ENCODE results near the gene KIAA1958. TPM values are rescaled to one million over a fixed set of nuclear protein-coding genes. Genes with fewer than 3 reads are reported as not detected.

The KIAA1958 gene
- polyA plus RNA-seq, 3 donors = 1.9 to 4.2 (median 1.9) TPM

- H3K4me1 ChIP-seq (ENCODE audit: control insufficient read depth in 1 of 2, insufficient read depth in 2 of 2, low read length in 2 of 2) = no peaks in the 10 kb centered on the region
- H3K4me3 ChIP-seq (replicated peaks in 1 of 3; ENCODE audit: low read depth in 2 of 3, low read length in 3 of 3) = no peak overlapping the region
- H3K79me2 ChIP-seq (ENCODE audit: insufficient read depth, low read length) = peaks cover 41% of the 10 kb centered on the region
- peaks cover 0 to 4% (median 0%) of the 10 kb centered on the region in 3 donors for H3K27me3 Mint-ChIP-seq (ENCODE audit: low read depth in 3 of 3)
- no peak overlapping the region for H2AFZ ChIP-seq (ENCODE audit: insufficient read depth, low read depth, low read length, poor library complexity, severe bottlenecking)
- no peaks in the 10 kb centered on the region for H4K20me1 ChIP-seq (ENCODE audit: insufficient read depth, low read length)
- no peak overlapping the region for H3K4me2 ChIP-seq (replicated peaks; ENCODE audit: extremely low read depth, low read length, poor library complexity, severe bottlenecking)
- no peak for DNase-seq
- H3K27ac ChIP-seq (ENCODE audit: low read depth in 1 of 2, low read length in 2 of 2) = no peak overlapping the region
- no peak for TF ChIP-seq CTCF (IDR thresholded peaks at IDR 0.05)
- H3K27ac Mint-ChIP-seq = peak overlapping the region in 1 of 7 donors; percentile 14
- no peaks in the 10 kb centered on the region for H3K36me3 ChIP-seq (replicated peaks in 1 of 2; ENCODE audit: control insufficient read depth in 1 of 2, insufficient read depth in 2 of 2, low read length in 2 of 2)
- no peak overlapping the region for H3K4me3 Mint-ChIP-seq
- peaks cover 0 to 1% (median 0%) of the 10 kb centered on the region in 7 donors for H3K9me3 Mint-ChIP-seq
- H3K27me3 ChIP-seq (ENCODE audit: control insufficient read depth in 2 of 2, insufficient read depth in 2 of 2, low read length in 2 of 2) = no peaks in the 10 kb centered on the region
- no peak overlapping the region for H3K9ac ChIP-seq (ENCODE audit: insufficient read depth, low read length, poor library complexity, severe bottlenecking)
- WGBS (ENCODE audit: insufficient coverage) = 100% methylated on average over 2 of the region's 4 CpGs
- H3K36me3 Mint-ChIP-seq = peaks cover 5 to 6% of the 10 kb centered on the region in 2 donors
- H3K9me3 ChIP-seq (replicated peaks in 1 of 2; ENCODE audit: control insufficient read depth in 1 of 2, insufficient read depth in 1 of 2, low read length in 2 of 2) = no peaks in the 10 kb centered on the region
- H3K4me1 Mint-ChIP-seq = peaks cover 2% of the 10 kb centered on the region
- intact Hi-C loops (cut with micrococcal nuclease) = no loop called here
Measured at GRCh38 chr9:112505607-112506006, 19.0 kb downstream of the KIAA1958 start.

- Mint-ChIP-seq H3K9me3 (peaks cover 0 to 1% (median 0%) of the 10 kb centered on the region in 7 donors), H3K4me3 (no peak overlapping the region), H3K27me3 (ENCODE audit: low read depth in 3 of 3) (peaks cover 0 to 4% (median 0%) of the 10 kb centered on the region in 3 donors), H3K4me1 (peaks cover under 1% of the 10 kb centered on the region), H3K27ac (no peak overlapping the region), H3K36me3 (peaks cover under 1 to 3% of the 10 kb centered on the region in 2 donors)
- Histone ChIP-seq H3K36me3 (replicated peaks in 1 of 2; ENCODE audit: control insufficient read depth in 1 of 2, insufficient read depth in 2 of 2, low read length in 2 of 2) (no peaks in the 10 kb centered on the region), H3K79me2 (ENCODE audit: insufficient read depth, low read length) (peaks cover 36% of the 10 kb centered on the region), H3K4me2 (replicated peaks; ENCODE audit: extremely low read depth, low read length, poor library complexity, severe bottlenecking) (no peak overlapping the region), H3K27ac (ENCODE audit: low read depth in 1 of 2, low read length in 2 of 2) (no peak overlapping the region), H3K9ac (ENCODE audit: insufficient read depth, low read length, poor library complexity, severe bottlenecking) (no peak overlapping the region), H3K4me3 (replicated peaks in 1 of 3; ENCODE audit: low read depth in 2 of 3, low read length in 3 of 3) (no peak overlapping the region), H4K20me1 (ENCODE audit: insufficient read depth, low read length) (no peaks in the 10 kb centered on the region), H3K4me1 (ENCODE audit: control insufficient read depth in 1 of 2, insufficient read depth in 2 of 2, low read length in 2 of 2) (no peaks in the 10 kb centered on the region), H3K9me3 (replicated peaks in 1 of 2; ENCODE audit: control insufficient read depth in 1 of 2, insufficient read depth in 1 of 2, low read length in 2 of 2) (no peaks in the 10 kb centered on the region), H3K27me3 (ENCODE audit: control insufficient read depth in 2 of 2, insufficient read depth in 2 of 2, low read length in 2 of 2) (no peaks in the 10 kb centered on the region), H2AFZ (ENCODE audit: insufficient read depth, low read depth, low read length, poor library complexity, severe bottlenecking) (no peak overlapping the region)
- no peak for DNase-seq
- intact Hi-C loops (cut with micrococcal nuclease) = no loop called here
- no peak for TF ChIP-seq CTCF (IDR thresholded peaks at IDR 0.05)
- 91% methylated on average over 1 of the region's 2 CpGs for WGBS (ENCODE audit: insufficient coverage)
Measured at GRCh38 chr9:112506571-112506970, 19.9 kb downstream of the KIAA1958 start.

All from CD14-positive monocyte (primary cell).